Measurements from ENCODE around the gene PRDM15. TPM values are rescaled to one million over a fixed set of nuclear protein-coding genes. Genes with fewer than 3 reads are reported as not detected.

The PRDM15 gene
- total and polyA plus RNA-seq, 4 donors = 1.2 to 5.7 (median 2.1) TPM

- TF ChIP-seq REST (IDR thresholded peaks at IDR 0.05) = no peak
- TF ChIP-seq NR2F2 (IDR thresholded peaks at IDR 0.05) = no peak
- TF ChIP-seq HNF4G (IDR thresholded peaks at IDR 0.05) = no peak
- no peak for TF ChIP-seq YY1 (IDR thresholded peaks at IDR 0.05)
- TF ChIP-seq SP1 (IDR thresholded peaks at IDR 0.05) = no peak
Observed at GRCh38 chr21:41899426-41900202, 20.5 kb upstream of the PRDM15 start (continued).

GRCh38 chr21:41898998-41899397 is 19.9 kb upstream of the PRDM15 start:
- TF ChIP-seq HNF4A (conservative IDR thresholded peaks at IDR 0.05) = no peak
- no peak for TF ChIP-seq SP1 (IDR thresholded peaks at IDR 0.05)
- no peak for TF ChIP-seq CTCF (IDR thresholded peaks at IDR 0.05; ENCODE audit: low read depth, low read length, missing input control)
- TF ChIP-seq EGR1 (IDR thresholded peaks at IDR 0.05; ENCODE audit: low read depth in 2 of 2) = no peak
- TF ChIP-seq TAF1 (conservative IDR thresholded peaks at IDR 0.05) = no peak
- TF ChIP-seq FOXA2 (IDR thresholded peaks at IDR 0.05) = no peak
- no peak for TF ChIP-seq MAX (IDR thresholded peaks at IDR 0.05)
- TF ChIP-seq NR2F2 (IDR thresholded peaks at IDR 0.05) = no peak
- TF ChIP-seq ZBTB33 (IDR thresholded peaks at IDR 0.05) = no peak
- no peak for TF ChIP-seq JUND (IDR thresholded peaks at IDR 0.05)
- no peak for TF ChIP-seq ATF3 (IDR thresholded peaks at IDR 0.05)
- TF ChIP-seq FOXA1 (IDR thresholded peaks at IDR 0.05) = no peak
- TF ChIP-seq YY1 (IDR thresholded peaks at IDR 0.05) = no peak
- TF ChIP-seq GABPA (IDR thresholded peaks at IDR 0.05 in 1 of 2, conservative IDR thresholded peaks at IDR 0.05 in 1 of 2) = no peak
- no peak for TF ChIP-seq RXRA (IDR thresholded peaks at IDR 0.05)
- H3K27ac ChIP-seq (ENCODE audit: low read depth in 1 of 2, low read length in 2 of 2) = no peak overlapping the region
- no peaks in the 10 kb centered on the region for H3K9me3 ChIP-seq (ENCODE audit: control insufficient read depth in 4 of 4, low read length in 3 of 4)
- no peaks in the 10 kb centered on the region for H3K27me3 ChIP-seq (ENCODE audit: control insufficient read depth in 4 of 4, insufficient read depth in 4 of 4, low read length in 3 of 4)
- H3K4me3 ChIP-seq (ENCODE audit: low read depth in 1 of 3, low read length in 3 of 3) = no peak overlapping the region
- H3K4me1 ChIP-seq (ENCODE audit: control insufficient read depth in 4 of 4, insufficient read depth in 4 of 4, low read length in 3 of 4) = no peaks in the 10 kb centered on the region
- 95% methylated on average over 17 of the region's 17 CpGs for WGBS
- no peak for DNase-seq (ENCODE audit: low spot score)
- H3K36me3 ChIP-seq (ENCODE audit: control insufficient read depth in 4 of 4, insufficient read depth in 3 of 4, low read depth in 1 of 4, low read length in 3 of 4) = peaks cover 3 to 23% (median 15%) of the 10 kb centered on the region in 4 donors
- no peak overlapping the region for H3K9ac ChIP-seq (ENCODE audit: low read depth in 1 of 2, low read length in 2 of 2)

Measured in liver (tissue), 9 donors.